NB4 (cell line): Measurements from ENCODE around the gene RFX4.

Source experiments
- MYC ChIP-seq: IDR thresholded peaks from 2 replicates; pipeline ENCODE4 v1.6.1; 2011; ENCODE audit warnings: low read depth, low read length
- TF ChIP-seq, protein P1 (sequence below): IDR thresholded peaks from one replicate; pipeline ENCODE4 v1.5.1; 2012; ENCODE audit warnings: low read depth, low read length

DNA sequence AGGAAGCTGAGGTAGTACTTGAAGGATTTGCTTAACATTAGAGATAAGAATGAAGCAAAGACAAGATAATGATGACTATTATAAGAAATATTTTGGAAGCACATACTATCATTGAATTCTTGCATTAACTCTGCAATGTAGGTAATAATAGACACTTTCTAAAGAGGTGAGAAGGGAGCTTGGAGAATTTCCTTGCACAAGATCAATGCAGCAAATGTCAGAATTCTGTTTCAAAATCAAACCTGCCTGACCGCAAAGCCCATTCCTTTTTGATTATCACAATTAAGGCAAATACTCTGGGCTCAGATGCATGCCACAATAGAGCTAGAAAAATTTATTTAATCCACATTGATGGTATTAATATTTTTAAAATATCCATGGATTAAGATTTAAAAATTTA is 141.3 kb downstream of the RFX4 start:
- TF ChIP-seq, protein P1, sequence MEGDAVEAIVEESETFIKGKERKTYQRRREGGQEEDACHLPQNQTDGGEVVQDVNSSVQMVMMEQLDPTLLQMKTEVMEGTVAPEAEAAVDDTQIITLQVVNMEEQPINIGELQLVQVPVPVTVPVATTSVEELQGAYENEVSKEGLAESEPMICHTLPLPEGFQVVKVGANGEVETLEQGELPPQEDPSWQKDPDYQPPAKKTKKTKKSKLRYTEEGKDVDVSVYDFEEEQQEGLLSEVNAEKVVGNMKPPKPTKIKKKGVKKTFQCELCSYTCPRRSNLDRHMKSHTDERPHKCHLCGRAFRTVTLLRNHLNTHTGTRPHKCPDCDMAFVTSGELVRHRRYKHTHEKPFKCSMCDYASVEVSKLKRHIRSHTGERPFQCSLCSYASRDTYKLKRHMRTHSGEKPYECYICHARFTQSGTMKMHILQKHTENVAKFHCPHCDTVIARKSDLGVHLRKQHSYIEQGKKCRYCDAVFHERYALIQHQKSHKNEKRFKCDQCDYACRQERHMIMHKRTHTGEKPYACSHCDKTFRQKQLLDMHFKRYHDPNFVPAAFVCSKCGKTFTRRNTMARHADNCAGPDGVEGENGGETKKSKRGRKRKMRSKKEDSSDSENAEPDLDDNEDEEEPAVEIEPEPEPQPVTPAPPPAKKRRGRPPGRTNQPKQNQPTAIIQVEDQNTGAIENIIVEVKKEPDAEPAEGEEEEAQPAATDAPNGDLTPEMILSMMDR, result no peak
- TF ChIP-seq MYC, result no peak
